AG04449 (cell line): ENCODE data around the gene LRRC37B.
"Not testable (repeated sequence)": the region's sequence is repeated elsewhere in the genome, so short reads cannot be mapped to it uniquely, and the experiment has no call there.

Experiments used
- CTCF ChIA-PET: fragments of 350-600 bp; formaldehyde crosslinking; extraction: SDS; loops from one replicate; lab custom pipeline; 2021; ENCODE audit warnings: antibody characterized with exemption; lab: Yijun Ruan, JAX
- POLR2A ChIA-PET: fragments of 400-600, 350-600 bp; formaldehyde crosslinking; extraction: SDS; loops from one replicate; lab custom pipeline; 2020; ENCODE audit warnings: antibody characterized with exemption, inconsistent platforms; lab: Yijun Ruan, JAX
- DNase-seq: peaks from one replicate; pipeline ENCODE4 v3.0.0-alpha.2; 2010; ENCODE audit warnings: low read depth, low spot score
- H3K4me3 ChIP-seq: 2 replicates; pipeline ENCODE4 v1.5.1; 2011; ENCODE audit warnings: low read depth, mild to moderate bottlenecking, control low read depth, low read length

LRRC37B gene

GRCh38 chr17:32056500-32056899 is 49.3 kb downstream of the LRRC37B start:
- H3K4me3 ChIP-seq, POLR2A ChIA-PET, DNase-seq, CTCF ChIA-PET: not testable (repeated sequence)

DNA sequence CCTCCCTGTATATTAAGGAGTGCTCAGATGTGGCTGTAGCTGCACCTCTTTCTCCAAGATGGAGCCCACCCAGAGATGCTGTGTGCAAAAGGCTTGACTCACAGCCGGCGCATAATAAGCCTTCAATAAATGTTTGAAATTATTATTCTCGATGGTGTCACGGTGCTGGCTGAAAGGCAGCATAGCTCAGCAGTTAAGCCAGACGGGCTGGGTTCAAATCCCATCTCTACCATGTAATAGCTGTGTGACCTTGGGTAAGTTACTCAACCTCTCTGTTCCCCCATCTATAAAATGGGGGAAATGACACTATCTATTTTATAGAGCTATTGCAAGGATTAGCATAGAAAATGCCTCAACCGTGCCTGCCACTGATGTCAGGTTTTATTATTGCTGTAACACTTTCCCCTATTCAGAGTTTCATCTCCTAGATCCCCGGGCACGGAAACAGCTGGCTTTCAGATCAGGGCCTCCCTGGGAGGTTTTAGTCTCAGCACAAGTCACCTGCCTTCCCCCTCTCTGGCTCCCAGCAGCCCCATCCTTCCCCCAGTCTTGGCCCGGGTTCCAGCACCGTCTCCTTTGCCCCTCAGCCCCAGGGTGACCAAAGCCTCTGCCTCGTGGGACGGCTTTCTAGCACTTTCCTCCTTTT is 50.4 kb downstream of the LRRC37B start:
- CTCF ChIA-PET, POLR2A ChIA-PET, DNase-seq, H3K4me3 ChIP-seq: not testable (repeated sequence)

- POLR2A ChIA-PET, CTCF ChIA-PET, H3K4me3 ChIP-seq, DNase-seq: not testable (repeated sequence)
Measured at GRCh38 chr17:32060695-32061094, 53.5 kb downstream of the LRRC37B start.

DNA sequence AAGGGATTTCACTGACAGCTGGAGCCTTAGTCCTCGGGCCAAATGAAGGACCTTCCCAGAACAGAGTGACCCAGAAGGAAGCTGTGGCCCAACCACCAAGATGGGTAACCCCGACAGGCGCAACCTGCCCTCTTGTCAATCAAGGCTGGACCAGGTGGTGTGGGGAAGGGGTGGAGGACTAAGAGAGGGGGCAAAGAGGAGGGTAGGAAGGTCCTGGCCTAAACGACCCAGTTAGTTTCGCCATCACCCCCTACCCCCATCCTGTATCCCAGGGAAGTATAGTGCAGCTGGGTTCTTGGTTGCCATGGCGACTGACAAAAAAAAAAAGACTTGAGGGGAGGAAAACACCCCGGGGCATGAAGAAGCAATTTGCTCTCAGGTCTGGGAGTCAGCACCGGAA is 54.7 kb downstream of the LRRC37B start:
- DNase-seq, H3K4me3 ChIP-seq, CTCF ChIA-PET, POLR2A ChIA-PET: not testable (repeated sequence)

GRCh38 chr17:32064091-32064490 is 56.9 kb downstream of the LRRC37B start:
- POLR2A ChIA-PET, H3K4me3 ChIP-seq, DNase-seq, CTCF ChIA-PET: not testable (repeated sequence)

DNA sequence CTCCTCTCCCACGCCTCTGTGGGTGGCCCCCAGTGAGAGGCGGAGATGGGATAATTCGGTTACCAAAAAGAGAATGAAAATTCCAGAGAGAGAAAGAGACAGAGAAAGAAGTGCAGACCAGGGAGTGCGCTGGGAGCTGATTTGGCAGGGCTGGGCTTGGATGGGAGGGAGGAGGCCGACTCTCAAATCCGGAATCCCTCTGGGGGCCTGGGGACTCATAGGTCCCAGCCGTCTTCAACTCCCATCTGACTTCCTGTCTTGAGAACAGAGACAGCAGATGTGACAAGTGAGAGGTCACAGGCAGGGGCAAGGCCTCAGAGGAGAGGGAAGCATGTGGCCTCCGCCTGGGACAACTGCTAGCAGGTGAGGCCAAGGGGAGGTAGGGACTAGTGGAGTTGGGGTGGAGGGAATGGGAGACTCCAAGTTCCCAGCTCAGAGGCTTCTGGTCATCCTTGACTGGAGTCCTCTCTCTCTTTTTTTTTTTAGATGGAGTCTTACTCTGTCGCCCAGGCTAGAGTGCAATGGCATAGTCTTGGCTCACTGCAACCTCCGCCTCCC is 59.0 kb downstream of the LRRC37B start:
- H3K4me3 ChIP-seq, DNase-seq, CTCF ChIA-PET, POLR2A ChIA-PET: not testable (repeated sequence)

GRCh38 chr17:32066863-32067642 is 59.9 kb downstream of the LRRC37B start:
- CTCF ChIA-PET, POLR2A ChIA-PET, DNase-seq, H3K4me3 ChIP-seq: not testable (repeated sequence)

DNA sequence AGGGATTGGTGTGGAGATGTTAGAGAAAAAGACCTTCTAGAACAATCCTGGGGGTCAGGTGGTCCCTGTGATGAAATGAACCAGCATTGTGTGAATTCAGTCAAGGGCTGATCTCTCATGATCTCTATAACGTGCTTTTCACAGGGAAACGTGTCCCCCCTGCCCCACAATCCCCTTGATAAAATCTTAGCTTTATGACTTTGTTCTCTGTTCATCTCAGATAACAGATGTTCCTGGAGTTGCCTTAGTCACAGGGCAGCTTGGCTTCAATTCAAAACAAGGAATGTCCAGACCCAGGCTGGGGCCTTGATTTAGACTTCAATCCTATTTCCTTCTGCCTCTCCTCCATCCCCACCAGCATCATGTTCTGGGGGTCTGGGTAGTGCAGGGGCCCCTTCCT is 61.9 kb downstream of the LRRC37B start:
- CTCF ChIA-PET, H3K4me3 ChIP-seq, POLR2A ChIA-PET, DNase-seq: not testable (repeated sequence)

DNA sequence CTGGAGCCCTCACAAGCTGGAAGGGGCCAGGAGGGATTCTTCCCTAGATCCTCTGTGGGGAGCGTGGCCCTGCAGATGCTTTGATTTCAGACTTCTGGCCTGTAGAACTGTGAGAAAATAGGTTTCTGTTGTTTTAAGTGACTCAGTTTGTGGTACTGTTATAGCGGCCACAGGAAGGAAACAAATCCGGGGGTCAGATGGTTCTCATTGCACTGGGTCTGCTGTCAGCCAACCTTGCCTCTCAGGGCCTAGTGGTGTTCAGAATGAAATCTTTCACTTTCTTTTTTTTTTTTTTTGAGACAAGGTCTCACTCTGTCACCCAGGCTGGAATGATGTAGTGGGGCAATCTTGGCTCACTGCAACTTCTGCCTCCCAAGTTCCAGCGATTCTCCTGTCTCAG is 64.8 kb downstream of the LRRC37B start:
- POLR2A ChIA-PET, H3K4me3 ChIP-seq, DNase-seq, CTCF ChIA-PET: not testable (repeated sequence)

DNA sequence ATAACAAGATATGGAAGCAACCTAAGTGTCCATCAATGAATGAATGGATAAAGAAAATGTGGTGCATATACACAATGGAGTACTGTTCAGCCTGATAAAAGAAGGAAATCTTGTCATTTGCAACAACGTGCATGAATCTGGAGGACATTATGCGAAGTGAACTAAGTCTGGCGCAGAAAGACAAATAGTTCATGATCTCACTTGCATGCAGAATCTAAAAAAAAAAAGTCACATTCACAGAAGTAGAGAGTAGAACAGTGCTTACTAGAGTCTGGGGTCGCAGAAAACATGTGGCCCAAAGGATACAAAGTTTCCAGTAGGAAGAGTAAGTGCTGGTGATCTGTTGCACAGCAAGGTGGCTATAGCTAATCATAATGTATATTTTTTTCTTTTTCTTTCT is 65.9 kb downstream of the LRRC37B start:
- POLR2A ChIA-PET, H3K4me3 ChIP-seq, CTCF ChIA-PET, DNase-seq: not testable (repeated sequence)

- peak; percentile 23 for DNase-seq
- peak overlapping the region; percentile 3; the same call in 1 of the 2 replicates for H3K4me3 ChIP-seq
- CTCF ChIA-PET, POLR2A ChIA-PET: not testable (repeated sequence)
Measured at GRCh38 chr17:32079753-32080152, 72.6 kb downstream of the LRRC37B start.

GRCh38 chr17:32083550-32083979 is 76.4 kb downstream of the LRRC37B start:
- DNase-seq, H3K4me3 ChIP-seq, POLR2A ChIA-PET, CTCF ChIA-PET: not testable (repeated sequence)

GRCh38 chr17:32084003-32084941 is 77.1 kb downstream of the LRRC37B start:
- DNase-seq, CTCF ChIA-PET, POLR2A ChIA-PET: not testable (repeated sequence)
- H3K4me3 ChIP-seq, result peak overlapping the region; percentile 40; the same call in 1 of the 2 replicates

- H3K4me3 ChIP-seq, POLR2A ChIA-PET, DNase-seq, CTCF ChIA-PET: not testable (repeated sequence)
Measured at GRCh38 chr17:32084942-32085829, 78.0 kb downstream of the LRRC37B start.

DNA sequence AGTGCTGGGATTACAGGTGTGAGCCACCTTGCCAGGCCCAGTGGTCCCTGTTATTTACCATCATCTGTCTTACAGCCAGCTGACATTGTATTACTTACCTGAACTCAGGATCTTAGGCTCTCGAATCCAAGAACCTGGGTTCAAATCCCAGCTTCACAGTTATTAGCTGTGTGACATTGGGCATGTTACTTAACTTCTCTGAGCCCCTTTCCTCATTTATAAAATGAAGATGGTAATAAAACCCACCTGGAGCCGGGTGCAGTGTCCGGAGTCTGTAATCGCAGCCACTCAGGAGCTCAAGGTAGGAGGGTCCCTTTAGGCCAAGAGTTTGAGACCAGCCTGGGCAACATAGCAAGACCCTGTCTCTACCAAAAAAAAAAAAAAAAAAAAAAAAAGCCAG is 79.7 kb downstream of the LRRC37B start:
- POLR2A ChIA-PET, CTCF ChIA-PET, H3K4me3 ChIP-seq, DNase-seq: not testable (repeated sequence)
